D341Med (cell line): ENCODE measurements around the gene IQCB1.
"Not testable (repeated sequence)": the region's sequence is repeated elsewhere in the genome, so short reads cannot be mapped to it uniquely, and the experiment has no call there.

Experiments
- DNase-seq: peaks from one replicate; pipeline ENCODE4 v3.0.0; 2012; ENCODE audit warnings: low spot score

The IQCB1 gene, protein sequence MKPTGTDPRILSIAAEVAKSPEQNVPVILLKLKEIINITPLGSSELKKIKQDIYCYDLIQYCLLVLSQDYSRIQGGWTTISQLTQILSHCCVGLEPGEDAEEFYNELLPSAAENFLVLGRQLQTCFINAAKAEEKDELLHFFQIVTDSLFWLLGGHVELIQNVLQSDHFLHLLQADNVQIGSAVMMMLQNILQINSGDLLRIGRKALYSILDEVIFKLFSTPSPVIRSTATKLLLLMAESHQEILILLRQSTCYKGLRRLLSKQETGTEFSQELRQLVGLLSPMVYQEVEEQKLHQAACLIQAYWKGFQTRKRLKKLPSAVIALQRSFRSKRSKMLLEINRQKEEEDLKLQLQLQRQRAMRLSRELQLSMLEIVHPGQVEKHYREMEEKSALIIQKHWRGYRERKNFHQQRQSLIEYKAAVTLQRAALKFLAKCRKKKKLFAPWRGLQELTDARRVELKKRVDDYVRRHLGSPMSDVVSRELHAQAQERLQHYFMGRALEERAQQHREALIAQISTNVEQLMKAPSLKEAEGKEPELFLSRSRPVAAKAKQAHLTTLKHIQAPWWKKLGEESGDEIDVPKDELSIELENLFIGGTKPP

DNA sequence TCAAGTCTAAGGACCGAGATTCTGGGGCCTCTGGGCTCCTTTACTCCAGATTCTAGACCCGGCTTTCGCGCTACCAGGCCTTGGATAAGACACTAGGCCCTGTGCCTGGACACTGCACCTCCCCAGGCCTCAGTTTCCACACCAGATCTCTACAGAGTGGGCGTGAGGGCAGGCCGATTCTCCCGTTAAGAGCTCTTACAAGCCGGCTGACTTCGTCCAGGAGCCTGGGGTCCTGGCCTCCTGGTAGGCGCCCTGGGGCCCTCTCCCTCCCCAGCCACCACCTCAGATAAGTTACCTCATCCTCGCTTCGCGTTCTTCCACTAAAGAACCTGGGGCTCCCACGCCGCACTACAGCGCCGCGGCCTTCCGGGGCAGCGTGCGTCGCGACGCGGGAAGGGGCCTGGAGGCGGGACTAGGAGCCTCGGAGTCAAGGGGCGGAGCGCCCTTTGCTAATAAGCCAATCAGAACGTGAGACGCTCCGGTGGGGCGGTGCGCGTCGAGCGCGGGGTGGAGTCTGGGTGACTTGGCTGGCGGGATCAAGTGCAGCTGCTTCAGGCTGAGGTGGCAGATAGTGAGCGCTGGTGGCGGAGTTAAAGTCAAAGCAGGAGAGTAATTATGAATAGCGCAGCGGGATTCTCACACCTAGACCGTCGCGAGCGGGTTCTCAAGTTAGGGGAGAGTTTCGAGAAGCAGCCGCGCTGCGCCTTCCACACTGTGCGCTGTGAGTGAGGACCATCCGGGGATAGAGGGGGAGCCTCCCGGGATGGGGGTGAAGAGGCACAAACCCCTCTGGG lies at the start of gene IQCB1, which contains the start of gene EAF2:
Gene IQCB1 (minus strand): TSS at position 390 of the 794 bp plus-strand sequence. CDS start 6,100 bp downstream, outside the sequence.
Gene EAF2 (plus strand): TSS at position 539 of the 794 bp plus-strand sequence. CDS start 77 bp downstream, at position 616.
- DNase-seq: peak; percentile 99

DNA sequence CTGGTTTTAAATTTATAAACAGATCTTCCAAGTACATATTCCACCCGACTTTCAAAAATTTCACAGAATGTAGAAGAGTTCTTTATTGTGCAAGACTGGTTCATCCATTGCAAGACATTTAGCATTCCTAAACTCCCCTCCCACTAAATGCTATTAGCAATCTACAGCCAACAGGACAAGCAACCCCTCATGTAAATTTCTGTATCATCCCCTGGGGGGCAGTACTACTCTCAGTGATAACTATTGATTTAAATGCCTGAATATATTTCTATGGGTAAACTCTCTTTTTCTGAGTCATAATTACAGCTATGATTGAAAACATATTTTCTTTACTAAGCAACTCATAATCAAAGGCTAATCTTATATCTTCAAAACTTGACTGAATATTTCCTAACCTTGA lies 48.6 kb upstream of the IQCB1 start:
- peak; percentile 36 for DNase-seq

DNA sequence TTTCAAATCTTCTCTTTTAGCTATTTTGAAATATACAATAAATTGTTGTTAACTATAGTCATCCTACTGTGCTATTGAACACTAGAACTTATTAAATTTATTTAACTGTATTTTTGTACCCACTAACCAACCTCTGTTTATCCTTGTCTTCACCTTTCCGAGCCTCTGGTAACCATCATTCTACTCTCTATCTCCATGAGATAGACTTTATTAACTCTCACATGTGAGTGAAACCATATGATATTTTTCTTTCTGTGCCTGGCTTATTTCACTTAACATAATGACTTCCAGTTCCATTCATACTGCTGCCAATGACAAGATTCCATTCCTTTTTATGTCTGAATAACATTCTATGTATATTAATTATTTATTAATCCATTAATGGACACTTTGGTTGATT lies 43.6 kb upstream of the IQCB1 start:
- no peak for DNase-seq

DNA sequence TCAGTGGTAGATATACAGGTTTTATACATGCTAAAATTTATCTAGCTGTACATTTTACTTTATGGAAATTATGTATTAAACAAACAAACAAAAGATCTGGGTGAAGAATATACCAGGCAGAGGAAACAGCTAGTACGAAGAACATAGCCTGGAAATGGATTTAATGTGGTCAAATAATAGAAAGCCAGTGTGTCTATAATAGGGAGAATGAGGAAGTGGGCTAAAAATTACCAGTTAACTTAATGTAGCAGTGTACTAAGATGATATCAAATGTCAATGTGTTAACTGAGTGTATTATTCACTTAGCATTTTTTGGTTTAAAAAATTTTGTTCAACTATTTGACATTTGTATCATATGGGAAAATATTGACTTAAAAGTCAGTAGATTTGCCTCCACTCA lies 36.6 kb upstream of the IQCB1 start:
- no peak for DNase-seq

DNA sequence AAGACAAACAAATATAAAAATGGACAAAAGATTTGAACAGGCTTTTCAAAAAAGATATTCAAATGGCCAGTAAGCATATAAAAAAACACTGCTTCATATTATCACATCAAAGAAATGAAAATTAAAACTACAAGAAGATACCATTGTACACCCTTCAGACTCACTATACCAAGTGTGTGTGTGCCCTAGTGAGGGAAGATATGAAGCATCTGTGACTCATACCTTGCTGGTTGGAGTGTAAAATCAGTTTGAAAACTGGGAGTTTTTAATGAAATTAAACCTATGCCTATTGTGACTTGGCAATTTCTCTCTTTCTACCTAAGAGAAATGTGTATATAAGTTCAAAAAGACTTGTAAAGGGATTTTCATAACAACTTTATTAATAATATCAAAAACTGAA lies 35.9 kb upstream of the IQCB1 start:
- DNase-seq: no peak

DNA sequence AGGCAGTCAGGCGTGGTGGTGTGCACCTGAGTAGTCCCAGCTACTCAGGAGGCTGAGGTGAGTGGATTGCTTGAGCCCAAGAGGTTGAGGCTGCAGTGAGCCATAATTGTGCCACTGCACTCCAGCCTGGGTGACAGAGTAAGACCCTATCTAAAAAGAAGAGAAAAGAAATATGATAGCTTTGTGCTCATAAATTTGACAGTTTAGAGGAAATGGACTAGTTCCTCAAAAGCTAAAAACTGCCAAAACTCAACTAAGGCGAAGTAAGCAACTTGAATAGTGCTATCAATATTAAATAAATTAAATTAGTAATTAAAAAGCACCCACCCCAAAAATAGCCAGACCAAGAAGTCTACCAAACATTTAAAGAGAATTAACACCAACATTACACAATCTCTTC lies 34.9 kb upstream of the IQCB1 start:
- DNase-seq: no peak

DNA sequence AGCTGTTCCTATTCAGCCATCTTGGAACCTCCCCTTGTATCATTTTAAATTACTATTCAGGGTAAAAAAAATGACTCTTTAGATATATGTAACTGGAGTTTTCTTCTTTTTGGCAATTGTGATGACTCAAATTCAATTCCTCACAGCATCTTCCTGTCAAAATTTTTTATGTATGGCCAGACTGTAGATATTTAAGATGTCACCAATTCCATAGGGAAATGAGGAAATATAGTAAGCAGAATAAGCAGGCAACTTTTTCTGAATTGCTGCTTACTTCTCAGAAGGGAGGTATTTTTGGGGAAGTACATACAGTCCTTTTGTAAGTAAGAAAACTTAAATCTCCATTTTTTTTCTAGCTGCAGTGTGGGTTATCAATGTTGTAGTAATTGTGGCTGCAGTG lies 28.9 kb upstream of the IQCB1 start:
- no peak for DNase-seq

DNA sequence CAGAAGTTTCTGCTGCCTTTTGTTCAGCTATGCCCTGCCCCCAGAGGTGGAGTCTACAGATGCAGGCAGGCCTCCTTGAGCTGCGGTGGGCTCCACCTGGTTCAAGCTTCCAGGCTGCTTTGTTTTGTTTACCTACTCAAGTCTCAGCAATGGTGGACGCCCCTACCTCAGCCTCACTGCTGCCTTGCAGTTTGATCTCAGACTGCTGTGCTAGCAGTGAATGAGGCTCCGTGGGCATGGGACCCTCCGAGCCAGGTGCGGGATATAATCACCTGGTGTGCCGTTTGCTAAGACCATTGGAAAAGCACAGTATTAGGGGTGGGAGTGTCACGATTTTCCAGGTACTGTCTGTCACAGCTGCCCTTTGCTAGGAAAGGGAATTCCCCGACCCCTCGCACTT lies 28.4 kb upstream of the IQCB1 start:
- not testable (repeated sequence) for DNase-seq

DNA sequence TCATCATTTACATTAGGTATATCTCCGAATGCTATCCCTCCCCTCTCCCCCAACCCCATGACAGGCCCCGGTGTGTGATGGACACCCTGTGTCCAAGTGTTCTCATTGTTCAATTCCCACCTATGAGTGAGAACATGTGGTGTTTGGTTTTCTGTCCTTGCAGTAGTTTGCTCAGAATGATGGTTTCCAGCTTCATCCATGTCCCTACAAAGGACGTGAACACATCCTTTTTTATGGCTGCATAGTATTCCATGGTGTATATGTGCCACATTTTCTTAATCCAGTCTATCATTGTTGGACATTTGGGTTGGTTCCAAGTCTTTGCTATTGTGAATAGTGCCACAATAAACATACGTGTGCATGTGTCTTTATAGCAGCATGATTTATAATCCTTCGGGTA lies 22.9 kb upstream of the IQCB1 start:
- not testable (repeated sequence) for DNase-seq

DNA sequence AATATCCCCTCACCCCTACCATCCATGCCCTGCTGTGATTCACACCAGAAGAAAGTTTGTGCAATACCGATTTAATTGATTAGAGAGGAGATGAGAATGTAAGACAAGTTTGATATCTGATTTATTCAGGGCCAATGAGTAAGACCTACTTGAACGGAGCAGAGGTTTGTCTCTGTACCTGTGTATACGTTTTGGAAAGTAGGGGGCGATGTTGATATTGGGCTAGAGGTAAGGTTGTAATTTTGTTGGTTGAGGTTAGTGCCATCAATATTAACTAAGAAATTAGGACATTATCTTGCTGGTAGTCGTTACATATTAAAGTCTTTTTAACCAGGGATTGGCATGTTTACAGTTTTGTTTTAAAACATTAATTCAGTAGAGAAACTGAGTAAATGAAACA lies 20.7 kb upstream of the IQCB1 start:
- peak; percentile 27 for DNase-seq

DNA sequence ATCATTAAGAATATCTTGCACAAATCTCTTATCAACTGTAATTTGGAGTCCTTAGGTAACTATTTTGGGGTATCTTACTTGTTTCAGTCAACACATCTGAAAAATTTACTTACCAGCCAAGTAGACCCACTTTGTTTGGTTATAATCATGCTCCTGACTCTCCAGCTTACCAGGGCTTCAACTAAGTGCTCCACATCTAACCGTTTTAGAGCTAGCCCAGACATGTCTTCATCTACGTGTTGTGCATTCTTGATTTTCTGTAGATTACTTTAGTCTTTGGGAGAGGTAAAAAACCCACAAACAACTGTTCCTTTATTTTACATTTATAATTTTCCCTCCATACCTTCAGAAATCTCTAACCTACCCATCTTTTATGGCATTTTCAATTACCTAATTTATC lies 17.4 kb upstream of the IQCB1 start:
- DNase-seq: no peak

DNA sequence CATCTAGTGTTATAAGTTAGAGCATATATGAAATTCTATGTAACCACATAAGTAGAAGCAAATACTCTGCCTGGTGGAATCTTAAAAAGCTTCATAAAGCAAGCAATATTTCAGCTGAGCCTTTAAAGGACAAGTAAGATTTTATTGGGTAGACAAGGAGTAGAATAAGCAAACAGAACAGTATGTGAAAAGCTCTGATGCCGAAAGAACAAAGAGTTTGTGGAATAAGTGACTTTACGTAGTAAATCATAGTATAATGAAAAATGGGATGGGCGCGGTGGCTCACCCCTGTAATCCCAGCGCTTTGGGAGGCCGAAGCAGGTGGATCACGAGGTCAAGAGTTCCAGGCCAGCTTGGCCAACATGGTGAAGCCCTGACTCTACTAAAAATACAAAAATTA lies 10.0 kb upstream of the IQCB1 start:
- DNase-seq: no peak

DNA sequence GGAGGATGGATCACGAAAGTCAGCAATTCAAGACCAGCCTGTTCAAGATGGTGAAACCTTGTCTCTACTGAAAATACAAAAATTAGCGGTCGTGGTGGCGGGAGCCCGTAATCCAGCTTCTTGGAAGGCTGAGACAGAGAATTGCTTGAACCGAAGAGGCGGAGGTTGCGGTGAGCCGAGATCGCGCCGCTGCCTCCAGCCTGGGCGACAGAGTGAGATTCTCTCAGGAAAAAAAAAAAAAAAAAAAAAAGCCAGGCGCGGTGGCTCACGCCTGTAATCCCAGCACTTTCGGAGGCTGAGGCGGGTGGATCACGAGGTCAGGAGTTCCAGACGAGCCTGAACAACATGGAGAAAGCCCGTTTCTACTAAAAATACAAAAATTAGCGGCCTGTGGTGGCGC lies 5.1 kb upstream of the IQCB1 start:
- no peak for DNase-seq

DNA sequence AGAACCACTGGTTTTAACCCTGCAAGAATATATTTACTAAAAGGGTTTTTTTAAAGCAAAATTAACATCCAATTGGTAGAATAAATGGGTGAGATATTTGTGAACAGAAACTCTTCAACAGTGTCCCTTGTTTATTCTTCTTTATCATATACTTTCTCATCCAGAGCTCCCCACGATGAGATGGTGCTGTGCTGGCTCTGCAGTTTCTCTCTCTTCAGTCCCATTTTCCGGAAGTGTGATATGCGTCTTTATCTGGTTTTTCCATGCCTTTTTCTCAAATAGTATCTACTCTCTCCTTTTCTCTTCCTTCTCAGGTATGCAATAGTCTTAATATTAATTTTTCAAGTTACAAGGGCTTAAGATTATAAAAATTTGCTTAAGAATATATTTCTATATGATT lies 1.6 kb upstream of the IQCB1 start:
- no peak for DNase-seq

DNA sequence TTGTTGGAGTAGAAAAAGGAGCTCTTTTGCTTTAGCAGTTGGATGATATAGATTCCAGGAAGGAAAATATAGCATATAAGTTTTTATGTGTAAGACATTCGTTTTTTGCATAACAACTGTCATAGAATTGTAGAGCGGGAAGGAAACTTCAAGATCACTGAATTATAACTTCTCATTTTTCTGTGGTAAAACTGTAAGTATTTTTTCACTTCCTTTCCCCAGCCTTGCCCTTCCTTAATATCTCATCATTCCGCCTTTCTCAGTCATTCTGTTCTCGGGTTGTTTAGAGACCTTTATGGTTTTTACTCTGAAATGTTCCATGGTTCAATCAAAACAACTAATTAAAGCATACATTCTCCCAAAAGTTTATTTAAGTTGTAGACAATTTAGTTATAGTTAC lies 1.2 kb upstream of the IQCB1 start:
- no peak for DNase-seq

DNA sequence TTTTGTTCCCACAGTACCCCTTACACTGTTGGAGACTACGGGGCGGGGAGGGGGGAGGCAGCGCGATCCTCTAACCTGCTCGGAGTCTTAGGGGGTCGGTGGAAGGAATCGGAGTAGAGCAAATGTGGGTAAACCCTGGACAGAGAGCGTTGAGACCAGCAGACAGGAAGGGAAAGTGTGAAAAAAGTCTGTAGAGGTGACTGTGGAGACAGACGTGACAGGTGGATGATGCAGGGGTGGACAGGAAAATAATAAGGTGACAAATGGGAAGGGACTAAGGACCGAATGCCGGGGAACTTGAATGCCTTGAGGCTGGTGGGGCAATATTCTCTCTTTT lies 573 bp upstream of the IQCB1 start:
- no peak for DNase-seq

DNA sequence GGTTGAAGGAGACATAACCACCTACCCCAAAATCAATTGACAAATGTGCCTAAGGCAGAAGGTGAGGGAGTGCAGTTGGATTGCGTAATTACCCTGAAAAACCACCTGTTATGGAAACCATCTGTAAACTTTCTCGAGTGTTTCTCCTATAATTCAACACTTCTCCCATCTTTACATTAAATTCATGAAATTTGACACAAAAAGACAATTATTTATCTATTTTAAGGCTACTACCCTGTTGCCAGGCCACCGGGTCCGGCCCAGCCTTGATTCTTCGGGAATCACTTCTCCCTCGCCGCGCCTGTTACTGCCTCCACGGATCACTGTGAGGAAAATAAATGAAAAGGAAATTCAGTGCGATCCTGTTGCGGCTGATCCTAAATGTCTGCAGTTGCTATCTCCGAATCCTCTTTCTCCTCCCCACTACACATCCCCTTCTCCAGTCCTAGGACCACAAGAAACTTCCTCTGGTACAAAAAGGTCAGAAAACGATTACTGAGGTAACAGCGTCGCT lies 646 bp downstream of the IQCB1 start:
- peak; percentile 43 for DNase-seq

DNA sequence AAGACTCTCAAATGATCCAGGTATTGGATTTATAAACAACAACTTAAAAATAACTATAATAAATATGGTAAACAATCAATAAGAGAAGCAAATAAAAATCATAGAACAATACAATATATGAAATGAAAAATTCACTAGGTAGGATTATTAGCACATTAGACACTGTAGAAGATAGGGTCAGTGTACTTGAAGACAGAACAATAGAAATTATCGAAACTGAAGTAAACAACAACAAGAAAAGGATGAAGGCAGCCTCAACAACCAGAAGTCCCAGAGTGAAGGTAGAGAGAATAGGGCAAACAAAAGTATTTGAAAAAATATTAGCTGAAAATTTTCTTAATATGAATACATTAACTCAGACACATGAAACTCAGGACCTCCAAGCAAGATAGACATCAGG lies 11.9 kb downstream of the IQCB1 start:
- no peak for DNase-seq

DNA sequence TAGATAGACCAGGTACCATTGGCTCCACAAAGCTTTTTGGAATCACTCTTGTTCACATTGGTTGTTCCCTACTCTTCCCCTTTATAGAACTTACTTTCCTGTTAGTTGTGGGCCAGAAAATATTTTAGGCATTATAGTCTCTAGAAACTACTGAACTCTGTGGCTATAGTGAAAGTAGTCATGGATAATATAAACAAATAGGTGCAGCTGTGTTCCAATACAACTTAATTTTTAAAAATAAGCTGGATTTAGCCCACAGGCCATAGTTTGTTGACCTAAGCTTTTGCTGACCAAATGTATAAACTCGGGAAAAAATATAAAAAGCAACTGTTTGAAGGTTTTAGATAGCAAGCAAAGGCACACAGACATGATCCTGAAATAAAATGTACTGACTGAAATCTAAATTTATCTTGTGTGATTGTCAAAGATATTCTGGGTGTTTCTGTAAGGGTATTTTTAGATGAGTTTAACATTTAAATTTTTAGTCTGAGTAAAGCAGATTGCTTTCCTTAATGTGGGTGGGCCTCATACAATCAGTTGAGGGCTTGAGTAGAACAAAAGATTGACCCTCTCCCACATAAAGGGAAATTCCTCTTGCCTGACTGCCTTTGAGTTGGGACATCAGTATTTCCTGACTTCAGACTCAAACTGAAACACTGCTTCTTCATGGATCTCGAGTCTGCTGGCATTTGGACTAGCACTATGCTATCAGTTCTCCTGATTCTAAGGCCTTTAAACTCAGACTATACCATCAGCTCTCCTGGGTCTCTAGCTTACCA lies 13.2 kb downstream of the IQCB1 start:
- DNase-seq: no peak

DNA sequence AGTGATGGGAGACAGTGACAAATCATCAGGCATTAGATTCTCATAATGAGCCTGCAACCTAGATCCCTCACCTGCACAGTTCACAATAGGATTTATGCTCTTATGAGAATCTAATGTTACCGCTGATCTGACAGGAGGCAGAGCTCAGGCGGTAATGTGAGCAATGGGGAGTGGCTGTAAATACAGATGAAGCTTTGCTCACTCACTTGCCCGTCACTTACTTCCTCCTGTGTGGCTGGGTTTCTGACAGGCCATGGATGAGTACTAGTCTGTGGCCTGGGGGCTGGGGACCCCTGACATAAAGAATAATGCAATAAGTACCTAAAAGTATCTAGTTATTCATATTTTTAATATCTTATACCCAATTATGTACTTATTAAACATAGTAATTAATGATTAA lies 15.6 kb downstream of the IQCB1 start:
- no peak for DNase-seq

DNA sequence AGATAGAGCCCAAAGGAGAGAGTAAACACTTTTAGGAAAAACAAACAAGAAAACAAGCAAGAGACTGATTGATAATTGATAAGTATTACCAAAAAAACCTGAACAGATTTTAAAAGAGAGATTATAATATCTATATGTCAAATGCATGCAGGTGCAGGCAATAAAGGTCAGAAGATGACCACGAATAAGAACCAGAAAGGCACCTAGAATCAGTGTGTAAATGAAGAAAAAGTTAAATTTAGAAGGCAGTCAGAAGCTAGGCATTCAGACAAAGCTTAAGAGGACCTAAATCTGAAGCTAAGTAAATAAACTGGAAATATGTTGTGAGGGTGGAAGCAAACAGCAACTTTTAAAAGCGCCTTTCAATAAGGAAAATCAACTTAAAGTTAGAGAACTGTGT lies 16.3 kb downstream of the IQCB1 start:
- no peak for DNase-seq

DNA sequence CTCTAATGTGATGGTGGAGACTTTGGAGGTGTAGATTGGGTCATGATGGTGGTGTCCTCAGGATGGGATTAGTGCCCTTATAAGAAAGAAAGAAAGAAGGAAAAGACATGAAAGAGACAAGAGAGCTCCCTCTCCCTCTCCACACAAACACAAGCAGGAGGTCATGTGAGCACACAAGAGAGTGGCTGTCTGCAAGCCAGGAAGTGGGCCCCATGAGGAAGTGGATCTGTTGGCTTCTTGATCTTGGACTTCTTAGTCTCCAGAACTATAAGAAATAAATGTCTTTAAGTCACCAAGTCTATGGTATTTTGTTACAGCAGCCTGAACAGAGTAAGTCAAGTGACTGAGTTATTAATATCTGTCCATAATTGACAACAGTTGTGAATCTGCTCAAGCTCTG lies 17.1 kb downstream of the IQCB1 start:
- DNase-seq: no peak
